Cardiac muscle cell (in vitro differentiated cells and primary cell): ENCODE results near the gene HCN3. TPM values are rescaled to one million over a fixed set of nuclear protein-coding genes. Genes with fewer than 3 reads are reported as not detected.

Experiments used
- DNase-seq, 2 donors: peaks; one replicate each; pipeline versions ENCODE4 v3.0.0 to v3.0.0-alpha.2; 2010 to 2017; ENCODE audit warnings: low read depth in 1 of 2, low spot score in 1 of 2
- H3K27ac ChIP-seq: fragments of 200-600 bp; sonication (generic); 2 replicates; pipeline ENCODE4 v1.5.1; 2016
- H3K27me3 ChIP-seq: fragments of 200-600 bp; sonication (generic); 2 replicates; pipeline ENCODE4 v1.6.0; 2016; ENCODE audit warnings: control low read depth
- H3K36me3 ChIP-seq: fragments of 200-600 bp; sonication (generic); 2 replicates; pipeline ENCODE4 v1.5.1; 2016; ENCODE audit warnings: control low read depth
- H3K4me1 ChIP-seq: fragments of 200-600 bp; sonication (generic); 2 replicates; pipeline ENCODE4 v1.8.1; 2017; ENCODE audit warnings: low read depth, mild to moderate bottlenecking, mixed run types
- H3K4me3 ChIP-seq: fragments of 200-600 bp; sonication (generic); 2 replicates; pipeline ENCODE4 v1.5.1; 2016; ENCODE audit warnings: mild to moderate bottlenecking
- H3K9me3 ChIP-seq: fragments of 200-600 bp; sonication (generic); 2 replicates; pipeline ENCODE4 v1.5.1; 2017; ENCODE audit warnings: low read depth, mild to moderate bottlenecking, control low read depth
- polyA plus RNA-seq: library from polyadenylated mRNA; unstranded; fragments of >200 nt; fragmentation: Nextera tagmentation; extraction: Ambion mirVana; gene quantifications from 2 replicates; pipeline ENCODE4 v1.2.1, GENCODE V29; 2016
- total RNA-seq: library from RNA; depleted of rRNA; stranded (reverse); fragments of >200 nt; gene quantifications from 2 replicates; pipeline ENCODE4 v1.2.3, GENCODE V29; 2016
- TF ChIP-seq, protein P1 (sequence below): IDR thresholded peaks from 2 replicates; pipeline ENCODE4 v1.5.1; 2012; ENCODE audit warnings: low read depth, mild to moderate bottlenecking, low read length

HCN3 gene
- total and polyA plus RNA-seq, 2 experiments from 2014 or later: 1.7 to 12.9 TPM

DNA sequence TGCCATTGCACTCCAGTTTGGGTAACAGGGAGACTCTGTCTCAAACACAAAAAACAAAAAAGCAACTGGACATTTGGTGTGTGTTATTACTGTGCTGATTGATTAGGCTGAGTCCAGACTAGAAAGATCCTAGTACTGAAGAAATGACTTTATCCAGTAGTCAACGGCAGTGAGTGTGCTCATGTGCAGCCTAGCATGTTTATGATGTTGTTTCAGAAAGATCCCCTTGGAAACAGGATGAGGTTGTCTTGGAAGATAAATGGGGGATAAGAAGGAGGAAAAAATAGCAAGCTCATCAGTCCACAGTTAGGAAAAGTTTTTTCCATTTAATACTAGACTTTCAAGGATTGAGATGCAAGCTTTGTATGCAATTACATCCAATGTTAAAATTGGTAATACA is 57.7 kb downstream of the HCN3 start:
- Histone ChIP-seq H3K36me3 (peaks cover 42% of the 10 kb centered on the region), H3K9me3 (no peaks in the 10 kb centered on the region), H3K27me3 (no peaks in the 10 kb centered on the region), H3K4me1 (no peaks in the 10 kb centered on the region), H3K4me3 (no peak overlapping the region), H3K27ac (no peak overlapping the region)
- TF ChIP-seq, protein P1, sequence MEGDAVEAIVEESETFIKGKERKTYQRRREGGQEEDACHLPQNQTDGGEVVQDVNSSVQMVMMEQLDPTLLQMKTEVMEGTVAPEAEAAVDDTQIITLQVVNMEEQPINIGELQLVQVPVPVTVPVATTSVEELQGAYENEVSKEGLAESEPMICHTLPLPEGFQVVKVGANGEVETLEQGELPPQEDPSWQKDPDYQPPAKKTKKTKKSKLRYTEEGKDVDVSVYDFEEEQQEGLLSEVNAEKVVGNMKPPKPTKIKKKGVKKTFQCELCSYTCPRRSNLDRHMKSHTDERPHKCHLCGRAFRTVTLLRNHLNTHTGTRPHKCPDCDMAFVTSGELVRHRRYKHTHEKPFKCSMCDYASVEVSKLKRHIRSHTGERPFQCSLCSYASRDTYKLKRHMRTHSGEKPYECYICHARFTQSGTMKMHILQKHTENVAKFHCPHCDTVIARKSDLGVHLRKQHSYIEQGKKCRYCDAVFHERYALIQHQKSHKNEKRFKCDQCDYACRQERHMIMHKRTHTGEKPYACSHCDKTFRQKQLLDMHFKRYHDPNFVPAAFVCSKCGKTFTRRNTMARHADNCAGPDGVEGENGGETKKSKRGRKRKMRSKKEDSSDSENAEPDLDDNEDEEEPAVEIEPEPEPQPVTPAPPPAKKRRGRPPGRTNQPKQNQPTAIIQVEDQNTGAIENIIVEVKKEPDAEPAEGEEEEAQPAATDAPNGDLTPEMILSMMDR: no peak
- no peak for DNase-seq

Other genes with a start within 250 kb of the HCN3 start
- 4.3 and 5.4 TPM in 2 replicates for gene DCST2, start 243.7 kb upstream of the HCN3 start, total RNA-seq
- 1.1 and 3.8 TPM in 2 replicates for gene DCST2, start 243.7 kb upstream of the HCN3 start, polyA plus RNA-seq
- gene DCST1, start 243.6 kb upstream of the HCN3 start, total RNA-seq: not detected in 2 replicates
- 0.27 and 0.57 TPM in 2 replicates for gene DCST1, start 243.6 kb upstream of the HCN3 start, polyA plus RNA-seq
- 19.5 and 23.0 TPM in 2 replicates for gene ADAM15, start 226.1 kb upstream of the HCN3 start, total RNA-seq
- gene ADAM15, start 226.1 kb upstream of the HCN3 start, polyA plus RNA-seq: 23.0 and 25.2 TPM in 2 replicates
- gene EFNA4, start 213.7 kb upstream of the HCN3 start, total RNA-seq: 29.2 and 36.0 TPM in 2 replicates
- gene EFNA4, start 213.7 kb upstream of the HCN3 start, polyA plus RNA-seq: 18.3 and 29.6 TPM in 2 replicates
- 26.3 and 31.9 TPM in 2 replicates for gene EFNA3, start 198.6 kb upstream of the HCN3 start, total RNA-seq
- 34.2 and 43.0 TPM in 2 replicates for gene EFNA3, start 198.6 kb upstream of the HCN3 start, polyA plus RNA-seq
- gene EFNA1, start 149.6 kb upstream of the HCN3 start, total RNA-seq: 39.1 and 43.1 TPM in 2 replicates
- 83.5 and 104 TPM in 2 replicates for gene EFNA1, start 149.6 kb upstream of the HCN3 start, polyA plus RNA-seq
- gene SLC50A1, start 141.6 kb upstream of the HCN3 start, total RNA-seq: 18.4 and 20.9 TPM in 2 replicates
- 45.1 and 50.7 TPM in 2 replicates for gene SLC50A1, start 141.6 kb upstream of the HCN3 start, polyA plus RNA-seq
- gene DPM3, start 136.9 kb upstream of the HCN3 start, total RNA-seq: 102 and 114 TPM in 2 replicates
- 105 and 110 TPM in 2 replicates for gene DPM3, start 136.9 kb upstream of the HCN3 start, polyA plus RNA-seq
- 122 and 124 TPM in 2 replicates for gene KRTCAP2, start 104.2 kb upstream of the HCN3 start, total RNA-seq
- gene KRTCAP2, start 104.2 kb upstream of the HCN3 start, polyA plus RNA-seq: 357 and 428 TPM in 2 replicates
- 3.6 and 5.4 TPM in 2 replicates for gene TRIM46, start 103.6 kb upstream of the HCN3 start, total RNA-seq
- gene TRIM46, start 103.6 kb upstream of the HCN3 start, polyA plus RNA-seq: 2.9 and 3.2 TPM in 2 replicates
- gene THBS3, start 69.6 kb upstream of the HCN3 start, total RNA-seq: 10.8 and 14.2 TPM in 2 replicates
- gene THBS3, start 69.6 kb upstream of the HCN3 start, polyA plus RNA-seq: 9.4 and 15.1 TPM in 2 replicates
- gene MTX1, start 68.8 kb upstream of the HCN3 start, total RNA-seq: 24.7 and 45.0 TPM in 2 replicates
- 31.9 and 50.2 TPM in 2 replicates for gene MTX1, start 68.8 kb upstream of the HCN3 start, polyA plus RNA-seq
- 39.5 and 46.2 TPM in 2 replicates for gene ENTREP3, start 22.0 kb upstream of the HCN3 start, total RNA-seq
- 42.0 and 59.2 TPM in 2 replicates for gene ENTREP3, start 22.0 kb upstream of the HCN3 start, polyA plus RNA-seq
- gene SCAMP3, start 15.1 kb upstream of the HCN3 start, total RNA-seq: 67.3 and 109 TPM in 2 replicates
- 100 and 172 TPM in 2 replicates for gene SCAMP3, start 15.1 kb upstream of the HCN3 start, polyA plus RNA-seq
- 57.3 and 65.3 TPM in 2 replicates for gene CLK2, start 4.0 kb upstream of the HCN3 start, total RNA-seq
- gene CLK2, start 4.0 kb upstream of the HCN3 start, polyA plus RNA-seq: 45.1 and 68.5 TPM in 2 replicates
- gene PKLR, start 24.0 kb downstream of the HCN3 start, total RNA-seq: 0.06 TPM in 1 of 2 replicates, not detected in the other
- not detected in 2 replicates for gene PKLR, start 24.0 kb downstream of the HCN3 start, polyA plus RNA-seq
- 167 and 310 TPM in 2 replicates for gene FDPS, start 31.4 kb downstream of the HCN3 start, total RNA-seq
- gene FDPS, start 31.4 kb downstream of the HCN3 start, polyA plus RNA-seq: 269 and 565 TPM in 2 replicates
- gene RUSC1, start 43.4 kb downstream of the HCN3 start, total RNA-seq: 25.9 and 35.6 TPM in 2 replicates
- 26.7 and 44.4 TPM in 2 replicates for gene RUSC1, start 43.4 kb downstream of the HCN3 start, polyA plus RNA-seq